Measurements from ENCODE around the gene RNF5.

DNA sequence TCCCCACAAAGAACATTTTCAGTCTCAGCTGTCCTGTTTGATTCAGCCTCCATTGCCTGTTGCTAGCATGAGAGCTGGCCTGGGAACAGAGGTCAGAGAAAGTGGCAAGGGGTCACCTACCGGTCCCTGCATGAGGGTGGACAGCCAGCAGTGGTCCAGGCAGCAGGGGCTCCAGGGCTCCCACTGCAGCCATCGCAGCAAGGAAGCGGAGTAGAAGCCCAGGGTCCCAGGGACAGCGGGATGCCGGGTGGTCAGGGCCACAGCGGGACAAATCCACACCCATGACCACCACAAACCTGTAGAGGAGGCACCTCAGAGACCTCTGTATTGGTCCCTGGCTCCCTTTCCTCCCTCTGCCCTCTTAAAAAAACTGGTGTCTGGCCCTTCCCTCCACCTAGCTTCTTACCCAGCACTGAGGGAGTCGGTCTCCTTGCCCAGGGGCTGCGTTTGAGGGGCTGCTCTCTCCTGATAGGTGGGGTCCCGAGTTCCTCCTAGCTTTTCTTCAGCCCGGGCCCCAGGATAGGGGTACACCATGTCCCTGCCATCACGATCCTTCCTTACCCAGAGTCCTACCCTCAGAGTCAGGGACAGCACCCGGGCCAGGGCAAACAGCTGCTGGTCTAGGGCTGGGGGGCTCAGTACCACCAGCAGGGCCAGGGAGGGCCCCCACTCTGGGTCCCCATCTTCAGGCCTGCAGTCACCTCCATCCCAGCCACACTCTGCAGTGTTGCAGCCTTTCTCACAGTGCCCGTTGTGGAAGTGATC lies 22.7 kb downstream of the RNF5 start:
- TF ChIP-seq, protein P1, sequence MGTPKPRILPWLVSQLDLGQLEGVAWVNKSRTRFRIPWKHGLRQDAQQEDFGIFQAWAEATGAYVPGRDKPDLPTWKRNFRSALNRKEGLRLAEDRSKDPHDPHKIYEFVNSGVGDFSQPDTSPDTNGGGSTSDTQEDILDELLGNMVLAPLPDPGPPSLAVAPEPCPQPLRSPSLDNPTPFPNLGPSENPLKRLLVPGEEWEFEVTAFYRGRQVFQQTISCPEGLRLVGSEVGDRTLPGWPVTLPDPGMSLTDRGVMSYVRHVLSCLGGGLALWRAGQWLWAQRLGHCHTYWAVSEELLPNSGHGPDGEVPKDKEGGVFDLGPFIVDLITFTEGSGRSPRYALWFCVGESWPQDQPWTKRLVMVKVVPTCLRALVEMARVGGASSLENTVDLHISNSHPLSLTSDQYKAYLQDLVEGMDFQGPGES (IDR thresholded peaks at IDR 0.05; ENCODE audit: low read depth, low read length): no peak
- TF ChIP-seq, protein P2, sequence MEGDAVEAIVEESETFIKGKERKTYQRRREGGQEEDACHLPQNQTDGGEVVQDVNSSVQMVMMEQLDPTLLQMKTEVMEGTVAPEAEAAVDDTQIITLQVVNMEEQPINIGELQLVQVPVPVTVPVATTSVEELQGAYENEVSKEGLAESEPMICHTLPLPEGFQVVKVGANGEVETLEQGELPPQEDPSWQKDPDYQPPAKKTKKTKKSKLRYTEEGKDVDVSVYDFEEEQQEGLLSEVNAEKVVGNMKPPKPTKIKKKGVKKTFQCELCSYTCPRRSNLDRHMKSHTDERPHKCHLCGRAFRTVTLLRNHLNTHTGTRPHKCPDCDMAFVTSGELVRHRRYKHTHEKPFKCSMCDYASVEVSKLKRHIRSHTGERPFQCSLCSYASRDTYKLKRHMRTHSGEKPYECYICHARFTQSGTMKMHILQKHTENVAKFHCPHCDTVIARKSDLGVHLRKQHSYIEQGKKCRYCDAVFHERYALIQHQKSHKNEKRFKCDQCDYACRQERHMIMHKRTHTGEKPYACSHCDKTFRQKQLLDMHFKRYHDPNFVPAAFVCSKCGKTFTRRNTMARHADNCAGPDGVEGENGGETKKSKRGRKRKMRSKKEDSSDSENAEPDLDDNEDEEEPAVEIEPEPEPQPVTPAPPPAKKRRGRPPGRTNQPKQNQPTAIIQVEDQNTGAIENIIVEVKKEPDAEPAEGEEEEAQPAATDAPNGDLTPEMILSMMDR (IDR thresholded peaks at IDR 0.05): no peak
- no peak for TF ChIP-seq RAD21 (IDR thresholded peaks at IDR 0.05; ENCODE audit: low read length)
- TF ChIP-seq, protein P3, sequence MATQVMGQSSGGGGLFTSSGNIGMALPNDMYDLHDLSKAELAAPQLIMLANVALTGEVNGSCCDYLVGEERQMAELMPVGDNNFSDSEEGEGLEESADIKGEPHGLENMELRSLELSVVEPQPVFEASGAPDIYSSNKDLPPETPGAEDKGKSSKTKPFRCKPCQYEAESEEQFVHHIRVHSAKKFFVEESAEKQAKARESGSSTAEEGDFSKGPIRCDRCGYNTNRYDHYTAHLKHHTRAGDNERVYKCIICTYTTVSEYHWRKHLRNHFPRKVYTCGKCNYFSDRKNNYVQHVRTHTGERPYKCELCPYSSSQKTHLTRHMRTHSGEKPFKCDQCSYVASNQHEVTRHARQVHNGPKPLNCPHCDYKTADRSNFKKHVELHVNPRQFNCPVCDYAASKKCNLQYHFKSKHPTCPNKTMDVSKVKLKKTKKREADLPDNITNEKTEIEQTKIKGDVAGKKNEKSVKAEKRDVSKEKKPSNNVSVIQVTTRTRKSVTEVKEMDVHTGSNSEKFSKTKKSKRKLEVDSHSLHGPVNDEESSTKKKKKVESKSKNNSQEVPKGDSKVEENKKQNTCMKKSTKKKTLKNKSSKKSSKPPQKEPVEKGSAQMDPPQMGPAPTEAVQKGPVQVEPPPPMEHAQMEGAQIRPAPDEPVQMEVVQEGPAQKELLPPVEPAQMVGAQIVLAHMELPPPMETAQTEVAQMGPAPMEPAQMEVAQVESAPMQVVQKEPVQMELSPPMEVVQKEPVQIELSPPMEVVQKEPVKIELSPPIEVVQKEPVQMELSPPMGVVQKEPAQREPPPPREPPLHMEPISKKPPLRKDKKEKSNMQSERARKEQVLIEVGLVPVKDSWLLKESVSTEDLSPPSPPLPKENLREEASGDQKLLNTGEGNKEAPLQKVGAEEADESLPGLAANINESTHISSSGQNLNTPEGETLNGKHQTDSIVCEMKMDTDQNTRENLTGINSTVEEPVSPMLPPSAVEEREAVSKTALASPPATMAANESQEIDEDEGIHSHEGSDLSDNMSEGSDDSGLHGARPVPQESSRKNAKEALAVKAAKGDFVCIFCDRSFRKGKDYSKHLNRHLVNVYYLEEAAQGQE (IDR thresholded peaks at IDR 0.05; ENCODE audit: low read depth, low read length): no peak

Data from SK-N-SH (cell line).